DND-41 (cell line): ENCODE results near the gene CD55.

Experiments used
- EZH2 ChIP-seq: IDR thresholded peaks from 3 replicates; pipeline ENCODE4 v1.6.1; 2012; ENCODE audit warnings: borderline replicate concordance, low read depth, mild to moderate bottlenecking, moderate library complexity, low read length, inconsistent platforms; ENCODE audit not compliant: severe bottlenecking
- TF ChIP-seq, protein P1 (sequence below): IDR thresholded peaks from 2 replicates; pipeline ENCODE4 v1.5.1; 2012; ENCODE audit warnings: borderline replicate concordance, low read length, moderate library complexity, mild to moderate bottlenecking; ENCODE audit not compliant: poor library complexity, severe bottlenecking; ENCODE audit errors: extremely low read depth

DNA sequence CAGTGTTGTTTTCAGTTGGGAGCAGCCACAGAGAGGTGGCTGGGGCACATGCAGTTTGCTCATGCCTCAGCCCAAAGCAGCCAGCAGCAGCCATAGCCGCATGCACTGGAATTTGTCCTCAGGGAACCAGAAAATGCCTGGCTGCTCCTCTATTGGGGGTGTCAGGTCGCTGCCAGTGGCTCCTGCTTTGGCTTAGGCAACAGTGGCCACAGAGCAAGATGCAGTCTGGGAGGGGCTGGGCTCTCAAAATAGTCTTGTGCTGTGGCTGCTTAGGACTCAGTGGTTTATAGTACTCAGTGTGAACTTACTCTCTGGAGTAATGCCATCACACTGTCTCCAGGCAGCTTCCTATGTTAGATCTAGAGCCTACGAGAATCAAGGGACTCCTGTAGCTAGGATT lies 25.0 kb downstream of the CD55 start:
- TF ChIP-seq, protein P1, sequence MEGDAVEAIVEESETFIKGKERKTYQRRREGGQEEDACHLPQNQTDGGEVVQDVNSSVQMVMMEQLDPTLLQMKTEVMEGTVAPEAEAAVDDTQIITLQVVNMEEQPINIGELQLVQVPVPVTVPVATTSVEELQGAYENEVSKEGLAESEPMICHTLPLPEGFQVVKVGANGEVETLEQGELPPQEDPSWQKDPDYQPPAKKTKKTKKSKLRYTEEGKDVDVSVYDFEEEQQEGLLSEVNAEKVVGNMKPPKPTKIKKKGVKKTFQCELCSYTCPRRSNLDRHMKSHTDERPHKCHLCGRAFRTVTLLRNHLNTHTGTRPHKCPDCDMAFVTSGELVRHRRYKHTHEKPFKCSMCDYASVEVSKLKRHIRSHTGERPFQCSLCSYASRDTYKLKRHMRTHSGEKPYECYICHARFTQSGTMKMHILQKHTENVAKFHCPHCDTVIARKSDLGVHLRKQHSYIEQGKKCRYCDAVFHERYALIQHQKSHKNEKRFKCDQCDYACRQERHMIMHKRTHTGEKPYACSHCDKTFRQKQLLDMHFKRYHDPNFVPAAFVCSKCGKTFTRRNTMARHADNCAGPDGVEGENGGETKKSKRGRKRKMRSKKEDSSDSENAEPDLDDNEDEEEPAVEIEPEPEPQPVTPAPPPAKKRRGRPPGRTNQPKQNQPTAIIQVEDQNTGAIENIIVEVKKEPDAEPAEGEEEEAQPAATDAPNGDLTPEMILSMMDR = no peak
- no peak for TF ChIP-seq EZH2
